Stimulated activated CD8-positive, alpha-beta memory T cell treated with anti-CD3 and anti-CD28 coated beads, Interleukin-7, amount 100 ng/mL, for 24 hours (primary cell): ENCODE measurements around the gene PTPRN2.

Source experiments
- DNase-seq: peaks from one replicate; pipeline ENCODE4 v3.0.0-alpha.2; 2020; ENCODE audit warnings: low read depth

The PTPRN2 gene

GRCh38 chr7:157809863-157810851, 777.5 kb downstream of the PTPRN2 start:
- no peak for DNase-seq

DNA sequence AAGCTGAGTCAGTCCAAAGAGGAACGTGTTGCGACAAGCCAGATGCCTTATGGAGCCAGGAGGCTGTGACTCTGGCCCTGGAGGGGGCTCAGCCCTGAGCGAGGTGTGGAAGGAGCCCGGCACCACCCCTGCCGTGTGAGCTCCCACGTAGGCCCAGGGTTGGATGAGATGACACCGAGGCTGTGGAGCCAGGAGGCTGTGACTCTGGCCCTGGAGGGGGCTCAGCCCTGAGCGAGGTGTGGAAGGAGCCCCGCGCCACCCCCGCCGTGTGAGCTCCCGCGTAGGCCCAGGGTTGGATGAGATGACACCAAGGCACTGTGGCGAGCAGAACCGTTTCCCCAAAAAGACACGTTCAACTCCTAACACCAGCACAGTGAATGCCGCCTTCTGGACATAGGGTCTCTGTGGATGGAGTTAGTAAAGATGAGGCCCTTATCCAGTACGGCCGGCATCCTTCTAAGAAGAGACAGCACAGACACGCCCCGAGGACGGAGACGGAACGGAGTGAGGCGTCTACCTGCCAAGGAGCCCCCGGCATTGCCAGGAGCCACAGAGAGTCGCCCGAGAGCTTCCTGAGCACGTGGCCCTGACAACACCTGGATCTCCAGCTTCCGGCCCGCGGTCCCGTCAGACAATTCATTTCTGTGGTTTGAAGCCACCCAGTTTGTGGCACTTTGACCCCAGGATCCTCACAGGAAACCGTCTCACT, 778.3 kb downstream of the PTPRN2 start:
- DNase-seq = no peak

DNA sequence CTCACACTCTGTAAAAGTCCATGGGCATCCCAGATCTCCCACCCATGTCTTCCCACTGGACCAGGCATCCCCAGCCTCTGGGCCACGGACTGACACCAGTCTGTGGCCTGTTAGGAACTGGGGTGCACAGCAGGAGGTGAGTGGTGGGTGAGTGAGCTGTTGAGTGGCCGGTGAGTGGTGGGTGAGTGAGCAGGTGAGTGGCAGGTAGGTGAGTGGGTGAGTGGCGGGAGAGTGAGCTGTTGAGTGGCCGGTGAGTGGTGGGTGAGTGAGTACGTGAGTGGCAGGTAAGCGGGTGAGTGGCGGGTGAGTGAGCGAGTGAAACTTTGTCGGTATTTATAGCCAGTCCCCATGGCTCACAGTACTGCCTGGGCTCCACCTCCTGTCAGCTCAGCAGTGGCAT, 779.6 kb downstream of the PTPRN2 start:
- DNase-seq = no peak

DNA sequence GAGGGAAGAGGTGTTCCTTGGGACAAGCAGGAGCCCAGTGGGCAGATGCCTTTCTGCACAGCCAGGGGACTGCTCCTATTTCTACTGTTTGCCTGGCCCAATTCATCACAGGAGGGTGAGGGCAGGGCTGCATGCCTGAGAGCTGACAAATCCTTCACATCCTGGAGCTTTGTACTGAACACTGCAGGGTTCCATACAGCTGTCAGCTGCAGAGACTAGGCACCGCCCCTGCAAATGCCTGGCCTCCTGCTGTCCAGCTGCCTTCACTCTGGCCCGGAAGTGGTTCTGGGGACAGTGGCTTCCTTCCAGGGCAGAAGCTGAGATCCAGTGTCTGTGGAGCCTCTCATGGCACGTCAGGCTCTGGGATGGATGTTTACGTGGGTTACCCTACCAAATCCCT, 780.1 kb downstream of the PTPRN2 start:
- DNase-seq = no peak

DNA sequence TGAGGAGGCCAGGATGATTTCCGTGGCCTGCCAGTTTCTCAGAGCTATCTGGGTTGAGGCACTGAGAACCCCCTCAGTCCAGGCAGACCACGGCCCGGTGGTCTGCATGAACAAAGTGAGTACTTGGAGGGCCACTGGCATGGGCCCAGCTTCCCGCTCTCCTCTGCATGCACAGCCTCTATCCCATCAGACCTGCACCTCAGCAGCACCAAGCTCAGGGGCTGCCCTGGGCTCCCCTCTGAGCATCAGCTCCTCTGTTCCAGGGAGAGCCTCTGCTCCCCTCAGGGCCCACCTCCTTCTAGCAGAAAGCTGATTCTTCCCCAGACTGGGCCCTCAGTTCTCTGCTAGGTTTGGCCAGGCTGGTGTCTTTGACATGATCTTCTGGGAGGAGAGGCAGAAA, 780.9 kb downstream of the PTPRN2 start:
- no peak for DNase-seq

DNA sequence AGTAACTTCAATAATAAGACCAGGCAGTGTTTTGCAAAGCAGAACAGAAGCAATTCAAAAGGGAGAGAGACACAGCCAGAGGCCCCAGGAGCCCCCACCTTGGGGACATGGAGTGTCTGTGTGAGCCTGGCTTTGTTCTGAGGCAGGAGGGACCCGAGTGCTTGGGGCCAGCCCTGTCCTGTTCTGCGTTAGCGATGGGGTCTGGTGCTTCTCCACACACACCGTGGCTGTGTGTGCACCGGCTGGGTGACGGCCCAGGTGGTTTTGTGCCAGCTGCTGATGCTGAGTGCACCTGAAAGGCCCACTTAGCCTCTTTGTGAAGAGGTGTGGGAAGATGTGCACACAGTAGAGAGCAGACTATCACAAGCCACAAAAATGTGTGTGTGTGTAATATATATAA, 781.9 kb downstream of the PTPRN2 start:
- no peak for DNase-seq

DNA sequence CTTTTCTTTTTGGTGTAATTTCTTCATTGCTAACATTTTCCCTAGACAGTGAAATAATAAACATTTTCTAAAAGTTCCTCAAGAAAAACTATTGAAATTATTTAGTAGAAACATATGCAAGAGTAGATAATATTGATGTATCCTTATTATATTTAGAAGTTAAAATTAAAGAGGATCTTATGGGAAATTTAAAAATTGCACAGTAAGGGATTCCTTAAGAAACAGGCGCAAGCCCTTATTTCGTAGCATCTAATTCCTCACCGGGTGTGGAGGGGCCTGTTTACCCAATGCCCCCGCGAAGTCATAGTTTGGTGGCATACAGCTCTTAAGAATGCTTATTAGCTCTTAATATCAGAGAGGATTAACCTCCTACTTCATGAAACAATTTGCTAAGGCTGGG, 783.7 kb downstream of the PTPRN2 start:
- DNase-seq = no peak

GRCh38 chr7:157801971-157802675, 785.5 kb downstream of the PTPRN2 start:
- DNase-seq = no peak

DNA sequence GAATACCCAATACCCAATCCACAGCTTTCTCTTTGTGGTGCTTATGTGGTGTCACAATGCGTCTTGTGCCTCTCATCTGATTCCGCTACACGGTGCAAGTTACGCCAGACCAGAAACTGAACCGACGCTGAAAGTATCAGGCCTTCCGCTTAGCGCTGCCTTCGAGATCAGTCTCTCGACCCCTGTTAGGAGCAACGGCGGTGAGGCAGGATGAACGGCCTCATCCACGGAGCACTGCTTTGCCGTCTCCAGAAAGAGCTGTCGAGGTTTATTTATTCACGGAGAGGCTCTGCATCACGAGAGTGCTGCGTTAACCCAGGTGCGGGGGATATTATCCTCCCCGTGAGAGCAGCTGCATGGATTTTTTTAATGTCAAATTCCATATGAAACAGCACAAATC, 786.5 kb downstream of the PTPRN2 start:
- DNase-seq = no peak

GRCh38 chr7:157800281-157800680, 787.3 kb downstream of the PTPRN2 start:
- no peak for DNase-seq

DNA sequence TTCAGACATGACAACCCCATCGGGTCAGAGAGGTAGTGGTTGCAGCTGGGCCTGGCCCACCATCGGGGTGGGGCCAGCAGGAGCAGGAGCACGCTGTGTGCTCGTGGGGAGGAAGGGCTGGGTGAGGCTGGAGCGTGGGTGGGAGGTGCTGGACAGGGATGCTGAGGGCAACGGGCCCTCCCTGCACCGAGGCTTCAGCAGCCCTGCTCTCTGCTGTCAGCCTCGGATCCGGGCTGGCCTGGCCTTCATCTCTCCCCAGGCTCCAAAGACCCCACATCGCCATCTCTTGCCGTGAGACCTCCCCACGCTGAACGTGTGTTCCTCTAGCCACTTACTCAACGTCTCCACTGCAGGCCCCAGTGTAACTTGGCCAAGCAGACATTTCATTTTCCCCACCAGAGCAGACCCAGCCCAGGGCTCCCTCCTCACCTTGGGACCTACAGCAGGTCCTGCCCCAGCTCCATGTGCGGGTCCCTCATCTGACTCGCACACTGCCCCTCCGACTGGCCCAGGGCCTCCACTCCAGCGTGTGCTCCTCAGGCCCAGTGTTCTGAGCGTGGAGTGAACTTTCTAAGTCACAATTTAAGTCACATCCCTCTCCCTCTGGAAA, 788.4 kb downstream of the PTPRN2 start:
- DNase-seq = no peak

DNA sequence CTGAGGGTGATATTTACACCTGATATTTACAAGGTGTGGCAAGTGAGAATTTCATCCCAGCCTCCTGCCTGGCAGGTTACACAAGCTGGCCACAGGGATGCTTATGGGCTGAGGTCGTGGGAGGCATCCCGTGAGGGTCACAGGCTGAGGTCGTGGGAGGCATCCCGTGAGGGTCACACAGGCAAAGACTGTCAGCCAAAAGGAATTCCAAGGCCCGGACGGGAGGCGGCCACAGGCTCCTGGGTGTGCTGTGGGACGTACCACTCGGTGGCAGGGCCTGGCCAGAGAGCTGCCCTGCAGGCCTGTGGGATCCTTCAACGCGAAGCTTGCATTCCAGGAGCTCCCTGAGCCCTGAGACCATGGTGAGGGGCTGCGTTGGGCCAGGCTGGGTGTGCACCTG, 790.3 kb downstream of the PTPRN2 start:
- no peak for DNase-seq

- no peak for DNase-seq
These were observed 790.8 kb downstream of the PTPRN2 start for GRCh38 chr7:157796846-157797245.

GRCh38 chr7:157795643-157796042, 792.0 kb downstream of the PTPRN2 start:
- no peak for DNase-seq

- DNase-seq = no peak
These were observed 792.4 kb downstream of the PTPRN2 start for GRCh38 chr7:157795199-157795598.

- no peak for DNase-seq
These were observed 792.9 kb downstream of the PTPRN2 start for GRCh38 chr7:157794746-157795065.

DNA sequence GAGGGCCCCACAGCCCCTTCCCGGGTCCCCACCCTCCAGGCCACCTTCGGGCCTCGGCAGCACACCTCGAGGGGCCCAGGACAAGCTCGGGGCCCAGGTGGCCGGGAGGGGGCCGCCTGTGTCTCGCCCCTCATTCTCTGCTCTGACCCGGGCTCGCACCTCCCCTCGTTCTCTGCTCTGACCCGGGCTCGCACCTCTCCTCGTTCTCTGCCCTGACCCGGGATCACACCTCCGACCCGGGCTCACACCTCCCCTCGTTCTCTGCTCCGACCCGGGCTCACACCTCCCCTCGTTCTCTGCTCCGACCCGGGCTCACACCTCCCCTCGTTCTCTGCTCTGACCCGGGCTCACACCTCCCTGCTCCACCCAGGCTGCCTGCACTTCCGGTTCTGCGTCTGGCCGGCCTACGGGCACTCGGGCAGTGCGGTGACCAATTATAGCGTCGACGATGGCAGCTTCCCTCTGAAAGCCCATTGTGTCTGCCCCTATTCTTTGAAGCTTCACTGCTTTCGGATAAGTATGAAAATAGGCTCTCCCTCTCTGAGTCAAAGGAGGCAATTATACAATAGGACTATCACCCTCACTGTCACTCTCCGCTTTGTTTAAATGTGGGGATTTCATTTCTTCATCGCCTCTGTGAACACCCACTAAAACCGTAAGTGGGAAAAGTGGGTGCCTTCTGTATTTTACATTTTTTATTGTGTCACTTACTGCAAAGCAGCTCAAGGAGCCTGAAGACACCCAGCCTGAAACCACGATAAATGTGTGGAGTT, 793.5 kb downstream of the PTPRN2 start:
- DNase-seq = no peak

GRCh38 chr7:157793087-157793353, 794.6 kb downstream of the PTPRN2 start:
- no peak for DNase-seq

DNA sequence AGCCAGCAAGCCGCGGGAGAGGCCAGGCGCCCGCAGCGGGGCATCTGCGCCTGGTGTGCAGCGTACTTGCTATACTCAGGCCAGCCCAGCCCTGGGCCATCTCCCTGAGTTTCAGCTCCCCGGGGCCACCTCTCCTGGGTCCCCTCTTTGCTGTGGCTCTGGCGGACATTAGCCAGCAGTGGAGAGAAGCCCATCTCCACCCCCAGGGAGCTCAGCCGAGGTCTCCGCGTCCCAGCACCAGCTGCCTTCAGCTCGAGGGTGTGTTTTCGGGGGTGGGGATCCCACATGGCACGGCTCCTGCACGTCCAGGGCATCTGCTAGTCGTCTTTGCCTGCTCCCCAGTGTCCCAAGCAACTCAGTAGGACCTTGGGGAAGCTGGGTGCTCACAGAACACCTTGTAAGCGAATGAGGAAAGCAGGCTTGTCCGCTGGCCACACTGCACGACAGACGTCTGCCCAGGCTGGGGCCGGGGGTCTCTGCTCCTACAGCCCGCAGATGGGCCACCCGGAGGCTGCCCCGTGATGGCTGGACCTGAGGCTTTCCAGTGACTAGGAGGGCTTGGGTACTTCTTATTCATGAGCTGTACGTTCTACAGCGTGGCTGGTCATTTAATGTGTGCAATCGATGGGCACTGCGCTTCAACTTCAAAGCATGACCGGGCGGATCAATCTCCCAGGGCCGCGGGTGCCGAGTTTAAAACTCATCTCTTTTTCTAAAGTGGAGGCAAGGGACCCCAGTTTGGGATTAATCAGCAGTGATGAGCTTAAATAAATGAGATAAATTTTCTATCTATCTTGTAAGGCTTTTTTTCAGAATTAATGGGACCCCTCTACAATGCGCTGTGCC, 795.2 kb downstream of the PTPRN2 start:
- DNase-seq = no peak

DNA sequence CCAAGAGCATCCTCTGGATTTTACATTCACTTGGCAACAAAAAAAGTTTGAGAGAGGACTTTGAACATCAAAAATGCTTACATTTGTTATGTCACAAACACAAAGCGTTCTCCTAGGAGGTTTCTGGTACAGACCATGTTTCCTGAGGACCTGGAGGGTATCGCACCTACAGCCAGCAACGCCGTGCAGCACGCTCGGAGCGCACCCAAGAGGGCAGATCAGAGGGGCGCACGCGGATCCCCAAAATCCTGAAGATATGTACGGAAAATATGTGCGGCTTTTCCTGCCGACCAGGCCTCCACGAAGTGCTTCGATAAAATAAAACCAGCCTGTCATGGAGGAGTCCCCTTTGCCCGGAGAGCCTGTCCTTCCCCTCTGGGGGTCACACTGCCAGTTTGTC, 796.0 kb downstream of the PTPRN2 start:
- no peak for DNase-seq

- no peak for DNase-seq
These were observed 796.4 kb downstream of the PTPRN2 start for GRCh38 chr7:157791261-157791660.
